ENCODE measurements around the gene RGL2. TPM values are rescaled to one million over a fixed set of nuclear protein-coding genes. Genes with fewer than 3 reads are reported as not detected.
A peak's percentile ranks its signal among the peaks of the same experiment; 100 is the strongest.

The RGL2 gene
- total and polyA plus RNA-seq, 2 of the 13 experiments (the other 11 are each of a cell fraction or from before 2014, with no cell fraction given), result 22.9 to 47.4 TPM

DNA sequence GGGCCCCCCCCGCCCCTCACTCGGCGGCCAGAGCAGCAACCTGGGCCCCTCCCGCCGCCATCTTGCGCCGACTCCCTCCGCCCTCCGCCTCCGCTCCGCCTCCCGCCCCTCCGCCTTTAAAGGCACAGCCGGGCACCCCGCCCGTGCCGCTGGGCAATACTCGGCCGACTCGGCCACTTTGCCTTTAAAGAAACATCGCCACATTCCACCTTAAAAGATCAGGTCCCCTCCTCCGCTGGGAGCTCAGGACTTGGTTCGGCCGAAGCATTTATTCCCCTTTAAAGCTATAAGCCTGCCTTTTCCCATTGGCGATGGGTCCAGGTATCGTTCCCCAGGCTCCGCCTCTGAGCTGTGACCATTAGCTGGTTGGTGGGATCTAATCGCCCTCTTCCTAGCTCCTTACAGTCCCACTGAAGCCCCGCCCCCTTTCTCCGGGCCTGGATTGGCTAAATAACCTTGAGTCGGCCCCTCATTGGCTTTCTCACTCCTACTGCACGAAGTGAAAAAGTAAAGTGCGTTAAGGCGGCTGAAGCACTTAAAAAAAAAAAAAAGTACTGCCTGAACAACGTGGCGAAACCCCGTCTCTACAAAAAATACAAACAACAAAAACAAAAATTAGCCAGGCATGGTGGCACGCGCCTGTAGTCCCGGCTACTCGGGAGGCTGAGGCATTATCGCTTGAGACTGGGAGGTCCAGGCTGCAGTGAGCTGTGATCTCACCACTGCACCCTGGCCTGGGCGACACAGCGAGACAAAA, 19.1 kb upstream of the RGL2 start, which contains the start of gene ZBTB22 (continued):
- TF ChIP-seq, protein P1, sequence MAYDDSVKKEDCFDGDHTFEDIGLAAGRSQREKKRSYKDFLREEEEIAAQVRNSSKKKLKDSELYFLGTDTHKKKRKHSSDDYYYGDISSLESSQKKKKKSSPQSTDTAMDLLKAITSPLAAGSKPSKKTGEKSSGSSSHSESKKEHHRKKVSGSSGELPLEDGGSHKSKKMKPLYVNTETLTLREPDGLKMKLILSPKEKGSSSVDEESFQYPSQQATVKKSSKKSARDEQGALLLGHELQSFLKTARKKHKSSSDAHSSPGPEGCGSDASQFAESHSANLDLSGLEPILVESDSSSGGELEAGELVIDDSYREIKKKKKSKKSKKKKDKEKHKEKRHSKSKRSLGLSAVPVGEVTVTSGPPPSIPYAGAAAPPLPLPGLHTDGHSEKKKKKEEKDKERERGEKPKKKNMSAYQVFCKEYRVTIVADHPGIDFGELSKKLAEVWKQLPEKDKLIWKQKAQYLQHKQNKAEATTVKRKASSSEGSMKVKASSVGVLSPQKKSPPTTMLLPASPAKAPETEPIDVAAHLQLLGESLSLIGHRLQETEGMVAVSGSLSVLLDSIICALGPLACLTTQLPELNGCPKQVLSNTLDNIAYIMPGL (CRISPR knock-in tag; IDR thresholded peaks at IDR 0.05; ENCODE audit: borderline replicate concordance in 1 of 2, low read depth in 1 of 2), result peak; percentile 51 to 65; a peak in 2 of 4 replicates
- TF ChIP-seq ZNF432 (CRISPR knock-in tag; IDR thresholded peaks at IDR 0.05; ENCODE audit: borderline replicate concordance) (no peak), ZNF672 (CRISPR knock-in tag; IDR thresholded peaks at IDR 0.05) (no peak), MEF2D (CRISPR knock-in tag; IDR thresholded peaks at IDR 0.05) (0 out of 2 replicates have a peak, but pooled peaks have one; percentile 44), ZNF768 (CRISPR knock-in tag; IDR thresholded peaks at IDR 0.05) (no peak), EEA1 (CRISPR knock-in tag; IDR thresholded peaks at IDR 0.05; ENCODE audit: borderline replicate concordance) (no peak), ZNF816 (CRISPR knock-in tag; IDR thresholded peaks at IDR 0.05; ENCODE audit: borderline replicate concordance) (no peak), IKZF4 (CRISPR knock-in tag; IDR thresholded peaks at IDR 0.05; ENCODE audit: borderline replicate concordance, low read depth, not compliant biosample characterization) (no peak), ATAD3A (CRISPR knock-in tag; IDR thresholded peaks at IDR 0.05) (no peak), NR2F6 (IDR thresholded peaks at IDR 0.05) (no peak), NR2F6 (CRISPR knock-in tag; IDR thresholded peaks at IDR 0.05) (0 out of 2 replicates have a peak, but pooled peaks have one; percentile 10), HES4 (CRISPR knock-in tag; IDR thresholded peaks at IDR 0.05; ENCODE audit: borderline replicate concordance) (no peak), HOXD1 (CRISPR knock-in tag; IDR thresholded peaks at IDR 0.05) (0 out of 2 replicates have a peak, but pooled peaks have one; percentile 20), AKAP8 (CRISPR knock-in tag; IDR thresholded peaks at IDR 0.05) (no peak), ZSCAN12 (CRISPR knock-in tag; IDR thresholded peaks at IDR 0.05) (no peak), PITX1 (CRISPR knock-in tag; IDR thresholded peaks at IDR 0.05) (peak; percentile 46; the same call in 1 of the 2 replicates), ZNF34 (CRISPR knock-in tag; IDR thresholded peaks at IDR 0.05; ENCODE audit: borderline replicate concordance) (no peak), ZNF10 (CRISPR knock-in tag; IDR thresholded peaks at IDR 0.05; ENCODE audit: borderline replicate concordance, low read depth) (no peak), ZNF761 (CRISPR knock-in tag; conservative IDR thresholded peaks at IDR 0.05) (no peak), SP4 (CRISPR knock-in tag; IDR thresholded peaks at IDR 0.05) (peak; percentile 74)
- TF ChIP-seq, protein P2, sequence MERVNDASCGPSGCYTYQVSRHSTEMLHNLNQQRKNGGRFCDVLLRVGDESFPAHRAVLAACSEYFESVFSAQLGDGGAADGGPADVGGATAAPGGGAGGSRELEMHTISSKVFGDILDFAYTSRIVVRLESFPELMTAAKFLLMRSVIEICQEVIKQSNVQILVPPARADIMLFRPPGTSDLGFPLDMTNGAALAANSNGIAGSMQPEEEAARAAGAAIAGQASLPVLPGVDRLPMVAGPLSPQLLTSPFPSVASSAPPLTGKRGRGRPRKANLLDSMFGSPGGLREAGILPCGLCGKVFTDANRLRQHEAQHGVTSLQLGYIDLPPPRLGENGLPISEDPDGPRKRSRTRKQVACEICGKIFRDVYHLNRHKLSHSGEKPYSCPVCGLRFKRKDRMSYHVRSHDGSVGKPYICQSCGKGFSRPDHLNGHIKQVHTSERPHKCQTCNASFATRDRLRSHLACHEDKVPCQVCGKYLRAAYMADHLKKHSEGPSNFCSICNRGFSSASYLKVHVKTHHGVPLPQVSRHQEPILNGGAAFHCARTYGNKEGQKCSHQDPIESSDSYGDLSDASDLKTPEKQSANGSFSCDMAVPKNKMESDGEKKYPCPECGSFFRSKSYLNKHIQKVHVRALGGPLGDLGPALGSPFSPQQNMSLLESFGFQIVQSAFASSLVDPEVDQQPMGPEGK (CRISPR knock-in tag; IDR thresholded peaks at IDR 0.05), result no peak
- TF ChIP-seq, protein P3, sequence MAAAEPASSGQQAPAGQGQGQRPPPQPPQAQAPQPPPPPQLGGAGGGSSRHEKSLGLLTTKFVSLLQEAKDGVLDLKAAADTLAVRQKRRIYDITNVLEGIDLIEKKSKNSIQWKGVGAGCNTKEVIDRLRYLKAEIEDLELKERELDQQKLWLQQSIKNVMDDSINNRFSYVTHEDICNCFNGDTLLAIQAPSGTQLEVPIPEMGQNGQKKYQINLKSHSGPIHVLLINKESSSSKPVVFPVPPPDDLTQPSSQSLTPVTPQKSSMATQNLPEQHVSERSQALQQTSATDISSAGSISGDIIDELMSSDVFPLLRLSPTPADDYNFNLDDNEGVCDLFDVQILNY (CRISPR knock-in tag; conservative IDR thresholded peaks at IDR 0.05), result no peak
- TF ChIP-seq, protein P4, sequence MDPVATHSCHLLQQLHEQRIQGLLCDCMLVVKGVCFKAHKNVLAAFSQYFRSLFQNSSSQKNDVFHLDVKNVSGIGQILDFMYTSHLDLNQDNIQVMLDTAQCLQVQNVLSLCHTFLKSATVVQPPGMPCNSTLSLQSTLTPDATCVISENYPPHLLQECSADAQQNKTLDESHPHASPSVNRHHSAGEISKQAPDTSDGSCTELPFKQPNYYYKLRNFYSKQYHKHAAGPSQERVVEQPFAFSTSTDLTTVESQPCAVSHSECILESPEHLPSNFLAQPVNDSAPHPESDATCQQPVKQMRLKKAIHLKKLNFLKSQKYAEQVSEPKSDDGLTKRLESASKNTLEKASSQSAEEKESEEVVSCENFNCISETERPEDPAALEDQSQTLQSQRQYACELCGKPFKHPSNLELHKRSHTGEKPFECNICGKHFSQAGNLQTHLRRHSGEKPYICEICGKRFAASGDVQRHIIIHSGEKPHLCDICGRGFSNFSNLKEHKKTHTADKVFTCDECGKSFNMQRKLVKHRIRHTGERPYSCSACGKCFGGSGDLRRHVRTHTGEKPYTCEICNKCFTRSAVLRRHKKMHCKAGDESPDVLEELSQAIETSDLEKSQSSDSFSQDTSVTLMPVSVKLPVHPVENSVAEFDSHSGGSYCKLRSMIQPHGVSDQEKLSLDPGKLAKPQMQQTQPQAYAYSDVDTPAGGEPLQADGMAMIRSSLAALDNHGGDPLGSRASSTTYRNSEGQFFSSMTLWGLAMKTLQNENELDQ (CRISPR knock-in tag; IDR thresholded peaks at IDR 0.05; ENCODE audit: borderline replicate concordance), result no peak

All from HepG2 (cell line).